ENCODE measurements around the gene RTL10.
"Not testable (repeated sequence)": the region's sequence is repeated elsewhere in the genome, so short reads cannot be mapped to it uniquely, and the experiment has no call there.

Gene RTL10

GRCh38 chr22:19888131-19888746, 33.6 kb upstream of the RTL10 start:
- DNase-seq (ENCODE audit: low read depth in 2 of 2): no peak

DNA sequence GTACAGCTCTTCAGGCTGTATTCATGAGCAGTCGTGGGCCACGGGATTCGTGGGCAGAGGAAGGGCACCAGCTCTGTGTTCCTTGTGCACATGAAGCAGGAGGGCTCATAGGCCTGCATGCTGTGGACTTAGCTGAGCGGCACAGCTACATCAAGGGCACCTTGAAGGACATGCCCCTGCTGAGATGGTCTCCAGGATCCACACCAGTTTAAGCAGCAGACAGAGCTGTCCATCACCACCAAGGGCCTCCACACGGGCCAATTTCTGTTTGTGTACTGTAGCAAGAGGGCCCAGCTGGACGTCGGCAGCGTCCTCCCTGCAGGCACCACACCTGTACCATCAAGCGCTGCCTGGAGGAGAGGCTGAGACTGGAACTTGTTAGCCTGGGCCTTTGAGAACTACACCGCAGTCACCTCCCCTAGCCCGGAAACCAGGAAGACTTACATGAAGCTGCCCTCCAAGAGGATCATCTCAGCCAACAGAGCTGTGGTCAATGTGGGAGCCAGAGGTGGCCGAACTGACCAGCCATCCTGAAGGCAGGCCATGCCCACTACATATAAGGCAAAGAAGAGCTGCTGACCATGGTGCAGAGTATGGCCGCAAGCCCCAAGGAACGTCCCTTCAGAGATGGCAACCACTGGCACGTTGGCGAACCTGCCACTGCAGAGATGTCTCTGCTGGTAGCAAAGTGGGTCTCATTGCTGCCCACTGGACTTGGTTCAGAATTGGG, 32.7 kb upstream of the RTL10 start:
- no peak for DNase-seq (ENCODE audit: low read depth in 2 of 2)

DNA sequence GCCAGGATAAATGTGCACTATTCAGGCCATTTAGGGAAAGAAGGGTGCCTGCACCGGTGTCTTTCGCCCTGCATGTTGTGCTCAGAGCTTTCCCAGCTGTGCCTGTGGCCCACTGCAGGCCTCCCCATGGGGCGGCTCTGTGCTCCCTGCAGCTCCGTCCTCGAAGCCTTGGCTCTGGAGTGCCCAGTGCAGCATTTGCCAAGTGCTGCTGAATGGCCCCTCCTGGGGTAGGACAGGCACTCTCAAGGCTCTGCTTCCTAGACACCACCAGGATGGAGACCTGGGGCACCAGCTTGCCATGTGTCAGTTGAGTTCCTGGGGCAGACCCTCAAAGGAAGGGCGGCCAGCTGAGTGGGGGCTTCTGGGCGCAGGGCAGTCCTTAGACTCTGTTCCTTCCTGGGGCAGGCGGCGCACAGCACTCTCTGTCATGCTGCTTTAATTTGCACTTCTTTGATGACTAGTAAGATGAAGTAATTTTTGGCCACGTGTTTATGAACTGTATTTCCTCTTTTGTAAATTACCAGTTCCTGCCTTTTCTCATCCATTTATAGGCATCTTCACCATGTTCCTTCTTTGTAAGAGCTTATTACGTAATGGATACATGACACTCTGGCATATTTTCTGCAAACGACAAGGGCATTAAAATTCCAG, 32.1 kb upstream of the RTL10 start:
- DNase-seq (ENCODE audit: low read depth in 2 of 2): peak; percentile 83 to 85

GRCh38 chr22:19885841-19886592, 31.3 kb upstream of the RTL10 start:
- DNase-seq (ENCODE audit: low read depth in 2 of 2): no peak

- no peak for DNase-seq (ENCODE audit: low read depth in 2 of 2)
These were observed 30.5 kb upstream of the RTL10 start for GRCh38 chr22:19884954-19885751.

- DNase-seq (ENCODE audit: low read depth in 2 of 2): no peak
These were observed 29.7 kb upstream of the RTL10 start for GRCh38 chr22:19884161-19884953.

GRCh38 chr22:19883446-19883845, 28.8 kb upstream of the RTL10 start:
- DNase-seq (ENCODE audit: low read depth in 2 of 2): not testable (repeated sequence)

DNA sequence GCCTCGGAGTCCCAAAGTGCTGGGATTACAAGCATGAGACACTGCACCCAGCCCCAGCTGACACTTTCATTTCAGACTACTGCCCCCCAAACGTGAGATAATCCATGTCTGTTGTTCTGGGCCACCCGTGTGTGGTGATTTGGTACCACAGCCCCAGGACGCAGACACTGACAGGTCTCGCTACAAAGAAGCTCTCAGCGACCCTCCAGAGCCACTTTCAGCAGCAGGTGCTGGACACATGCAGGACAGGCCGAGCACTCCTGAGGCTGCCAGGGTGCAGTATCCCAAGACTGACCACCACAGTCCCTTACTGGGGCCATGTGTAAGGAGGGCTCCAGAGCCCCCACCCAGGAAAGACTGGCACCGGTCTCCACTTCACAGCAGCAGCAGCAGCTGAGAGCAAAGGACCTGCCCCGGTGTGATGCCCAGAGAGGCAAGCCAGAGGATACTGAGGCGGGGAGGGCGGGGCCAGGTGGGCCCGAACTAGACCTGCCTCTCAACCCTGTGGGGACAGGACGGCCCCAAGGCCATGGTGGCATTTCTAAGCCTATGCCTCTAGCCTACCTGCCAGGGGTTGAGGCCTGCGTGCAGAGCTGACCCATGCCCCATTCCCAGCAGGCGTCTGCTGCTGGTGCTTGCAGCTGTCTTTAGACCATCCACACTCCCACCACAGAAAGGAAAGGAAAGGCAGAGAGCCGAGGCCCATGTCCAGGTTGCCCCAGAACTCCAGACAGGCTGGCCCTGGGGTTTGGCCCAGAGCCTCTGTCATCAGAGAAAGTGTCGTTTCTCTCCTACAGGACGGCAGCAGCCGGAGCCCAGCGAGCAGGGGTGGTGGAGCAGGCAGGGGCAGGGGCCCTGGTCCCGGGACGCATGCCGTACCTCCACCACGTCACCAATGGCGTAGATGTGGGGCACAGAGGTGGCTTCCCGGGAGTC, 28.0 kb upstream of the RTL10 start:
- DNase-seq (ENCODE audit: low read depth in 2 of 2): no peak

GRCh38 chr22:19880786-19881569, 26.3 kb upstream of the RTL10 start:
- peak; percentile 92 to 94 for DNase-seq (ENCODE audit: low read depth in 2 of 2)

DNA sequence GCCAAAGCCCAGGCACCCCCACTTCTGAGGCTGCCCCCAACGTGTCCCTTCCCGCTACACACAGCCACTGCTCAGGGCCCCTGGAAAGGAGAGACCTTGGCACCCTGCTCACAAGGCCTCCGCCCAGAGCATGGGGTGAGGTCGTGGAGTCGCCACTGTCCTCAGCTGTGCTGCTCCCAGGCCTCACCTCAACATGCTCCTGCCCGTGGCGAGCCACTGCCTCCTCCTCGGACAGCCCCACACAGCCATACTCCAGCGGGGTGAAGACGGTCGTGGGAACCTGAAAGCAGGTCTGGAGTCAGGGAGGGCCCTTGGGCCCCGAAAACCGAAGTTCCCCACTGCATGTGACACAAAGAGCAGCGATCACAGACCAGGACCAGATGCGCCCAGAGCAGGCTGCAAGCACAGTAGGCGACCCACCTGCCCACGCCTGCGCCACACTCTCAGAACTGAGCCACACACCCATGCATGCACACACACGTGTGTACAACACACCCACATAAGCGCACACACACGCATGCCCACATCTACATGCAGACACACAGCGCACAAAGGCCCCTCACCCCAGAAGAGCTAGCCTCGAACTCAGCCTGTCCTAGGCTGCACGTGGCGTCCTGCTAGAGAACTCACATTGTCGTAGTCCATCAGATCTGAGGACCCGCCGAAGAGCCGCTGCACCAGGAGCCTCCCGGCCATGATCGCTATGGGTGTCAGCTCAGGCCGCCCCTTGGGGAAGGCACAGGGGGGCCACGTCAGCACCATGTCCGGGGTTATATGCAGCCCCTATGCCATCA, 25.5 kb upstream of the RTL10 start:
- DNase-seq (ENCODE audit: low read depth in 2 of 2): no peak

- no peak for DNase-seq (ENCODE audit: low read depth in 2 of 2)
These were observed 24.9 kb upstream of the RTL10 start for GRCh38 chr22:19879643-19879991.

DNA sequence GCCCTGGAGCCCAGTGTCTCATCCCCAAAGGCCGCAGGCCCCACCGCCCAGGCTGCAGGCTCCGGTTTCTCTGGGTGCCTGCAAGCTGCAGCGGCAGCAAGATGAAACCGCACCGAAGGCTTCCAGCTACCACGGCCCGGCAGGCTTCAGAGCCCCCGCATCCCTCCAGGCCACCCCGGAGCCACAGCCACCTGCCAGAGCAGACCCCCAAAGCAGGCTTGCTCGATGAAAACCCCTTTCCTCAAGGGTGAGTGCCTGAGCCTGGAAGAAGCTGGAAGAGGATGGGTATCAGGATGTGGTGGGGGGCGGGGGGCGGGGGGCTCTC, 24.5 kb upstream of the RTL10 start:
- no peak for DNase-seq (ENCODE audit: low read depth in 2 of 2)

DNA sequence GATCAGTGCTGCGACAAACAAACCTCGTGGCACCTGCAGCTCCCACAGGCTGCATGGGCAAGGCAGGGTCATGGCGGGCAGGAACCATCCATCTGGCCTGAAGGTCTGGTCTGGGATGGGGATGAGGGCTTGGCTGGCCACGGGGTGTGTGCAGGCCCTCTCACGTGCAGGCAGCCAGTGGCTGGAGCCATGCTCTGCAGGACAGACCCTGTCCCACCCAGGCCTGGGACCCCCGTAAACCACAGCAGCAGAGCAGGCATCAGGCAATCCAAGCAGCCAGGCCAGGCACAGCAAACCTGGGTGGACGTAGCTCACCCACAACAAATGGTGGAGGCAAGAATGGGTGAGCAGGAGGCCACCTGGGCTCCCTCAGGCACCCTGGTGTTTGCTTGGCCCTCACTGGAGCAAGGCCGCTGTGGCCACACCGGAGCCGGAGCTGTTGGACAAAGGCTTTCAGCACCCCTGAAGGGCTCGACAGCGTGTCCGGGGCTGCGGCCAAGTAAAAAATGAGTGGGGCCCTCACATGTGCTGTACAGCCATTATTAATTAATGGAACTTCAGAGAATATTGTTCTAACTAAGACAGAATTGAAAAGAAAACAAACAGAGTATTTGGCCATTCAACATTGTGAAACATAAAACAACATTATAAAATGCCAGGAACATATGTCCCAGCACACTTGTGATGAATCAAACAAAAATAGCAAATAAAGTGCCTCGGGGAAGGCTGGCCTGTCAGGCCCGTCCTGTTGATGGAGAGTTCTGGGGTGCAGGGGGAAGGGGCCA, 24.0 kb upstream of the RTL10 start:
- no peak for DNase-seq (ENCODE audit: low read depth in 2 of 2)

DNA sequence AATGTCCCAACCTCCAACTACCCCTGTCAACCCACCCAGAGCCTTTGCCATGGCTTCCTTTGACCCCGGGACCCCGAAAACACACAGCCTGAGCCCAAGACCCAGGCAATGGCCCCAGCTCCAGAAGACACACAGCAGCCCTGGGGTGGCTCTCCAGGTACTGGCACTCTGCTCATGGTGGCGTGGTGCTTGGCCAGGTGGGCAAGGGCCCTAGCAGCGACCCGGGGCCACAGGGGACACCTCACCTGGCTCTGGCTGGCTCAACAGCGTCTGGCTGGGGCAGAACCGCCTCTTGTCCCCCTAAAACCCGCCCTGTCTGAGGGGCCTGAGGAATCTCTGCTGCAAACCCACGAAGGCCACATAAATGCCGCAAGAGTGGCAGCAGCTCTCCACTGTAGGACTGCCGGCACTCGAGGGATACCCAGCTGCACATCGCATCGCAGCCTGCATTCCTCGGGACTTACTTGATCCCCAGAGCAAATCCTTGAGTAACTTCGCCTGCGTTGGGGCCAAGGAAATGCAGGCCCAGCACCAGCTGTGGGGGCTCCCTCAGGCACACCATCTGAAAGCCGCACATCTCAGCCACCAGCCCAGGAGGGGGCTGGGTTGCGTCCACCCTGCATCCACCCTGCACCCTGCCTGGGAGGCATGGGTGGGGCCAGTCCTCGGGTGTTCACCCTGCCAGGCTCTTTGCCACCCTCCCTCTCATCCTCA, 23.1 kb upstream of the RTL10 start:
- DNase-seq (ENCODE audit: low read depth in 2 of 2): no peak

- no peak for DNase-seq (ENCODE audit: low read depth in 2 of 2)
These were observed 22.4 kb upstream of the RTL10 start for GRCh38 chr22:19876941-19877625.

DNA sequence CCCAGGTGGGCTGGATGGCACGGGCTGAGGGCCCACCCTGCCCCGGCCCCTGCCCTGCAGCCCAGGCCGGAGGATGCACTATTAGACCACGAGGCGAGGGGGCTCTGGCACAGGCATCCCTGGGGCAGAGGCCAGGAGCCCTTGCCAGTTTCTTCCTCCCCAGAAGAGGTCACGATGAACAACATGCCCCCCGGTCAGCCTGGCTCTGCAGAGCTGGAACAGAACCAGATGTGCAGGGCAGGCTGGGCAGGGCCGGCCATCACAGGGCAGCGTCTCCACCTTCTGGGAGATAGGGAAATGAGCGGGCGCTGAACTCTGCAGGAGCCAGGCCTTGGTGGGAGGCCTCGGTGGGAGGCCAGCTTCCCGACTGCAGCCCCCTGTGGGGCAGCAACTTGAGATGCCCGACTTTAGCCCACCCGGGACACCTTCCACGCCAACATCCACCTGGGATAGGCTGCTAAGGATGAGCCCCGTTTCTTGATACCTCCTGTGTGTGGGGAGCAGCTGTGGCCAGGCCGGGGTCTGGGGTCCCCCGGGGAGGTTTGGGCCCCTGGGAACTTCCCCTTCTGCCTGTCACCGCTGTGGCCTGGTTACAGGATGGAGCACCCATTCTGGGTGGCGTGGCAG, 21.8 kb upstream of the RTL10 start:
- no peak for DNase-seq (ENCODE audit: low read depth in 2 of 2)
